ENCODE measurements around the gene PRELID3B. TPM values are rescaled to one million over a fixed set of nuclear protein-coding genes. Genes with fewer than 3 reads are reported as not detected.
A peak's percentile ranks its signal among the peaks of the same experiment; 100 is the strongest.

Gene PRELID3B
- total and polyA plus RNA-seq, 2 of the 13 experiments (the other 11 are each of a cell fraction or from before 2014, with no cell fraction given), result 23.3 to 42.6 TPM

- TF ChIP-seq ZBTB37 (CRISPR knock-in tag; IDR thresholded peaks at IDR 0.05), result no peak
- TF ChIP-seq ZFX (CRISPR knock-in tag; IDR thresholded peaks at IDR 0.05; ENCODE audit: low read depth), result peak; percentile 80
- peak; percentile 72; the same call in 1 of the 2 replicates for TF ChIP-seq ZNF431 (CRISPR knock-in tag; IDR thresholded peaks at IDR 0.05; ENCODE audit: borderline replicate concordance, low read depth)
- no peak for TF ChIP-seq ARID3A (IDR thresholded peaks at IDR 0.05; ENCODE audit: low read depth, low read length)
- TF ChIP-seq ZNF235 (CRISPR knock-in tag; IDR thresholded peaks at IDR 0.05; ENCODE audit: borderline replicate concordance), result no peak
- TF ChIP-seq HNF4A (CRISPR knock-in tag; IDR thresholded peaks at IDR 0.05), result peak; percentile 26
- no peak for TF ChIP-seq NFYB (CRISPR knock-in tag; IDR thresholded peaks at IDR 0.05)
- no peak for TF ChIP-seq FOXJ3 (CRISPR knock-in tag; IDR thresholded peaks at IDR 0.05; ENCODE audit: borderline replicate concordance)
- TF ChIP-seq ZNF484 (CRISPR knock-in tag; IDR thresholded peaks at IDR 0.05; ENCODE audit: borderline replicate concordance, low read depth), result no peak
- 0 out of 2 replicates have a peak, but pooled peaks have one; percentile 25 for TF ChIP-seq SCMH1 (CRISPR knock-in tag; IDR thresholded peaks at IDR 0.05; ENCODE audit: borderline replicate concordance)
- TF ChIP-seq TBL1XR1 (IDR thresholded peaks at IDR 0.05; ENCODE audit: borderline replicate concordance, low read length, partially characterized antibody), result no peak
- no peak for TF ChIP-seq MAZ (IDR thresholded peaks at IDR 0.05; ENCODE audit: borderline replicate concordance, low read depth, low read length)
- no peak for TF ChIP-seq MAZ (CRISPR knock-in tag; IDR thresholded peaks at IDR 0.05; ENCODE audit: low read depth)
- TF ChIP-seq ZNF614 (CRISPR knock-in tag; IDR thresholded peaks at IDR 0.05; ENCODE audit: borderline replicate concordance), result no peak
- TF ChIP-seq ZNF331 (CRISPR knock-in tag; IDR thresholded peaks at IDR 0.05), result 0 out of 2 replicates have a peak, but pooled peaks have one; percentile 4
- no peak for TF ChIP-seq SMARCE1 (IDR thresholded peaks at IDR 0.05; ENCODE audit: borderline replicate concordance)
- TF ChIP-seq NFRKB (IDR thresholded peaks at IDR 0.05), result no peak
- no peak for TF ChIP-seq MBNL3 (CRISPR knock-in tag; conservative IDR thresholded peaks at IDR 0.05)
- TF ChIP-seq TCF12 (IDR thresholded peaks at IDR 0.05), result no peak
- TF ChIP-seq TCF12 (CRISPR knock-in tag; IDR thresholded peaks at IDR 0.05), result no peak
- no peak for TF ChIP-seq MAFK (conservative IDR thresholded peaks at IDR 0.05 in 1 of 2, IDR thresholded peaks at IDR 0.05 in 1 of 2; ENCODE audit: low read length in 2 of 2)
- no peak; the same call in 1 of the 2 replicates for TF ChIP-seq GLI4 (CRISPR knock-in tag; IDR thresholded peaks at IDR 0.05; ENCODE audit: borderline replicate concordance)
- peak; percentile 51; the same call in 1 of the 2 replicates for TF ChIP-seq HES4 (CRISPR knock-in tag; IDR thresholded peaks at IDR 0.05; ENCODE audit: borderline replicate concordance)
- TF ChIP-seq TGIF2 (CRISPR knock-in tag; IDR thresholded peaks at IDR 0.05), result no peak; the same call in 1 of the 2 replicates
- no peak for TF ChIP-seq JDP2 (CRISPR knock-in tag; IDR thresholded peaks at IDR 0.05; ENCODE audit: borderline replicate concordance)
- TF ChIP-seq SMYD3 (CRISPR knock-in tag; IDR thresholded peaks at IDR 0.05), result no peak
- TF ChIP-seq KAT7 (CRISPR knock-in tag; IDR thresholded peaks at IDR 0.05; ENCODE audit: borderline replicate concordance), result no peak
- no peak for TF ChIP-seq TRIM24 (CRISPR knock-in tag; IDR thresholded peaks at IDR 0.05)
- TF ChIP-seq ZFP36L2 (CRISPR knock-in tag; IDR thresholded peaks at IDR 0.05), result no peak
- TF ChIP-seq ZNF292 (CRISPR knock-in tag; IDR thresholded peaks at IDR 0.05; ENCODE audit: borderline replicate concordance, low read depth), result no peak
Measured at GRCh38 chr20:59042151-59042795, at the start of gene PRELID3B (continued).

Data from HepG2 (cell line).